ES-I3 (cell line): ENCODE measurements around the gene SNRPA.

Experiments
- H3K36me3 ChIP-seq: 2 replicates; pipeline ENCODE4 v1.6.1; 2013; ENCODE audit warnings: mild to moderate bottlenecking, low read length, control low read depth, moderate library complexity; ENCODE audit not compliant: insufficient read depth
- H3K4me1 ChIP-seq: 2 replicates; pipeline ENCODE4 v1.6.1; 2013; ENCODE audit warnings: mild to moderate bottlenecking, control low read depth, low read length; ENCODE audit not compliant: insufficient read depth
- H3K9ac ChIP-seq: 2 replicates; pipeline ENCODE4 v1.6.1; 2013; ENCODE audit warnings: low read depth, mild to moderate bottlenecking, low read length, moderate library complexity
- H3K9me3 ChIP-seq: 2 replicates; pipeline ENCODE4 v1.6.1; 2013; ENCODE audit warnings: mild to moderate bottlenecking, low read length, moderate library complexity; ENCODE audit not compliant: control insufficient read depth, insufficient read depth

Gene SNRPA

GRCh38 chr19:40750874-40751537 is at the start of gene SNRPA:
TSS of gene SNRPA (plus strand) at chr19:40751203. CDS start at chr19:40751409, 206 bp downstream.
- peak within 1 kb of the TSS; percentile 94 for H3K9ac ChIP-seq
- H3K9me3 ChIP-seq: no peaks in the 10 kb centered on the region
- peaks cover 5% of the 10 kb centered on the region; the same call in 1 of the 2 replicates for H3K36me3 ChIP-seq
- H3K4me1 ChIP-seq: no peaks in the 10 kb centered on the region

- Histone ChIP-seq H3K9me3 (no peaks in the 10 kb centered on the region; the same call in 1 of the 2 replicates), H3K9ac (no peak overlapping the region), H3K4me1 (peaks cover 3% of the 10 kb centered on the region; the same call in 1 of the 2 replicates), H3K36me3 (peaks cover 5% of the 10 kb centered on the region)
These were observed 49.2 kb upstream of the SNRPA start for GRCh38 chr19:40701758-40702157.

GRCh38 chr19:40702337-40703012 is 48.5 kb upstream of the SNRPA start:
- Histone ChIP-seq H3K4me1 (peaks cover 3% of the 10 kb centered on the region; the same call in 1 of the 2 replicates), H3K9me3 (no peaks in the 10 kb centered on the region; the same call in 1 of the 2 replicates), H3K36me3 (no peaks in the 10 kb centered on the region; the same call in none of the 2 replicates), H3K9ac (no peak overlapping the region)

GRCh38 chr19:40703029-40703755 is 47.8 kb upstream of the SNRPA start:
- H3K36me3 ChIP-seq: no peaks in the 10 kb centered on the region; the same call in none of the 2 replicates
- H3K9me3 ChIP-seq: no peaks in the 10 kb centered on the region; the same call in 1 of the 2 replicates
- peaks cover 3% of the 10 kb centered on the region; the same call in 1 of the 2 replicates for H3K4me1 ChIP-seq
- H3K9ac ChIP-seq: no peak overlapping the region

GRCh38 chr19:40704491-40705361 is 46.3 kb upstream of the SNRPA start:
- Histone ChIP-seq H3K4me1 (peaks cover 3% of the 10 kb centered on the region; the same call in 1 of the 2 replicates), H3K9ac (no peak overlapping the region), H3K36me3 (peaks cover 7% of the 10 kb centered on the region), H3K9me3 (no peaks in the 10 kb centered on the region; the same call in 1 of the 2 replicates)

- Histone ChIP-seq H3K9me3 (no peaks in the 10 kb centered on the region), H3K36me3 (peaks cover 7% of the 10 kb centered on the region), H3K4me1 (peaks cover 3% of the 10 kb centered on the region; the same call in 1 of the 2 replicates), H3K9ac (no peak overlapping the region)
These were observed 45.7 kb upstream of the SNRPA start for GRCh38 chr19:40705362-40705651.

GRCh38 chr19:40705950-40706619 is 44.9 kb upstream of the SNRPA start:
- Histone ChIP-seq H3K36me3 (peaks cover 10% of the 10 kb centered on the region), H3K4me1 (peaks cover 3% of the 10 kb centered on the region; the same call in 1 of the 2 replicates), H3K9ac (no peak overlapping the region), H3K9me3 (no peaks in the 10 kb centered on the region)

GRCh38 chr19:40707615-40708014 is 43.4 kb upstream of the SNRPA start:
- H3K36me3 ChIP-seq: peaks cover 11% of the 10 kb centered on the region
- H3K9me3 ChIP-seq: no peaks in the 10 kb centered on the region

GRCh38 chr19:40709817-40710216 is 41.2 kb upstream of the SNRPA start:
- Histone ChIP-seq H3K36me3 (peaks cover 14% of the 10 kb centered on the region), H3K9ac (no peak overlapping the region), H3K9me3 (no peaks in the 10 kb centered on the region), H3K4me1 (no peaks in the 10 kb centered on the region; the same call in 1 of the 2 replicates)

More at GRCh38 chr19:40707615-40708014, 43.4 kb upstream of the SNRPA start:
- Histone ChIP-seq H3K4me1 (no peaks in the 10 kb centered on the region), H3K9ac (no peak overlapping the region)

GRCh38 chr19:40713939-40714338 is 37.1 kb upstream of the SNRPA start:
- Histone ChIP-seq H3K4me1 (no peaks in the 10 kb centered on the region; the same call in 1 of the 2 replicates), H3K9me3 (no peaks in the 10 kb centered on the region), H3K36me3 (peaks cover 10% of the 10 kb centered on the region), H3K9ac (no peak overlapping the region)

- peak overlapping the region; percentile 94 for H3K9ac ChIP-seq
- H3K9me3 ChIP-seq: no peaks in the 10 kb centered on the region
- H3K36me3 ChIP-seq: peaks cover 7% of the 10 kb centered on the region; the same call in 1 of the 2 replicates
- no peaks in the 10 kb centered on the region; the same call in 1 of the 2 replicates for H3K4me1 ChIP-seq
These were observed 36.3 kb upstream of the SNRPA start for GRCh38 chr19:40714441-40715299.

- 0 out of 2 replicates have a peak, but pooled peaks cover 4% of the 10 kb centered on the region for H3K36me3 ChIP-seq
- no peaks in the 10 kb centered on the region for H3K9me3 ChIP-seq
- no peaks in the 10 kb centered on the region; the same call in 1 of the 2 replicates for H3K4me1 ChIP-seq
- peak overlapping the region; percentile 94 for H3K9ac ChIP-seq
These were observed 34.9 kb upstream of the SNRPA start for GRCh38 chr19:40716031-40716481.
